Transverse colon (tissue), 4 donors: ENCODE measurements around the gene RASGRP3. TPM values are rescaled to one million over a fixed set of nuclear protein-coding genes. Genes with fewer than 3 reads are reported as not detected.

Experiments
- DNase-seq: peaks from one replicate; pipeline ENCODE4 v3.0.0-alpha.2; 2019
- H3K27ac ChIP-seq, 4 donors: fragments of 200-600 bp; sonication (generic); 2 replicates each; pipeline ENCODE4 v1.5.1; 2016 to 2018; ENCODE audit warnings: inconsistent platforms in 4 of 4
- H3K27me3 ChIP-seq: fragments of 200-600 bp; sonication (generic); 2 replicates; pipeline ENCODE4 v1.5.1; 2017; ENCODE audit warnings: inconsistent platforms
- H3K36me3 ChIP-seq, 4 donors: fragments of 200-600 bp; sonication (generic); 2 replicates each; pipeline ENCODE4 v1.5.1; 2017 to 2019; ENCODE audit warnings: inconsistent platforms in 4 of 4
- H3K4me1 ChIP-seq, 4 donors: fragments of 200-600 bp; sonication (generic); 2 replicates each; pipeline ENCODE4 v1.5.1; 2017 to 2020; ENCODE audit warnings: inconsistent platforms in 4 of 4
- H3K4me3 ChIP-seq, 4 donors: fragments of 200-600 bp; sonication (generic); 1 replicate in 1 of 4; 2 replicates in 3 of 4; pipeline versions ENCODE4 v1.5.1 to v1.6.1; 2017 to 2019; ENCODE audit warnings: inconsistent platforms in 4 of 4
- H3K9me3 ChIP-seq, 2 donors: fragments of 200-600 bp; sonication (generic); 2 replicates each; pipeline ENCODE4 v1.5.1; 2017 to 2019; ENCODE audit warnings: inconsistent platforms in 2 of 2
- EP300 ChIP-seq: sonication (generic); formaldehyde crosslinking; IDR thresholded peaks from one replicate; pipeline ENCODE4 v1.6.1; 2017; ENCODE audit warnings: antibody characterized with exemption, low read depth
- POLR2A ChIP-seq: fragments of 450-650 bp; IDR thresholded peaks from one replicate; pipeline ENCODE4 v1.6.1; 2016; ENCODE audit warnings: antibody characterized with exemption, mild to moderate bottlenecking, moderate library complexity
- POLR2AphosphoS5 ChIP-seq, 3 donors: sonication (generic); formaldehyde crosslinking; IDR thresholded peaks; one replicate each; pipeline ENCODE4 v1.6.1; 2016; ENCODE audit warnings: antibody characterized with exemption in 3 of 3
- WGBS, 2 donors: methylation state at CpG; one replicate each; pipeline ENCODE4 v1.1.5; 2018; ENCODE audit warnings: low coverage in 1 of 2; 5-methylcytosine and 5-hydroxymethylcytosine counted together
- in situ Hi-C, 4 donors: fragments of 200-750 bp; cut with MboI; loops; one replicate each; pipeline versions ENCODE4 v1.15.0 to v1.15.1; 2017; ENCODE audit warnings: low sequenced_read_pairs in 3 of 4, low pct_ligation_motif_present in 1 of 4, low pct_unique_long_range_greater_than_20kb in 1 of 4
- intact Hi-C: fragments of 100-400 bp; cut with DNase I; formaldehyde crosslinking; loops from one replicate; pipeline ENCODE4 v1.15.1; 2023; ENCODE audit warnings: low total_unique reads
- small RNA-seq, 4 donors: library from RNA; depleted of rRNA; stranded (forward); fragments of <200 nt; gene quantifications; one replicate each; pipeline ENCODE3, GENCODE V24; 2016
- total RNA-seq, 4 donors: library from RNA; depleted of rRNA; stranded (reverse); fragments of >200 nt; gene quantifications; one replicate each; pipeline ENCODE4 v1.1.0, GENCODE V29; 2016
- TF ChIP-seq, protein P1 (sequence below), 5 experiments: fragments of 200-600 bp in 3 of 5; fragments of 450-650 bp in 2 of 5; sonication (generic) in 3 of 5; IDR thresholded peaks; 1 replicate in 2 of 5; 2 replicates in 3 of 5; pipeline ENCODE4 v1.5.1; 2016 to 2017; ENCODE audit warnings: antibody characterized with exemption in 5 of 5, inconsistent platforms in 3 of 5, mild to moderate bottlenecking in 2 of 5, moderate library complexity in 1 of 5

The RASGRP3 gene
- total RNA-seq, 4 donors from 2014 or later: 3.4 to 16.5 (median 4.8) TPM; not detected in 1

DNA sequence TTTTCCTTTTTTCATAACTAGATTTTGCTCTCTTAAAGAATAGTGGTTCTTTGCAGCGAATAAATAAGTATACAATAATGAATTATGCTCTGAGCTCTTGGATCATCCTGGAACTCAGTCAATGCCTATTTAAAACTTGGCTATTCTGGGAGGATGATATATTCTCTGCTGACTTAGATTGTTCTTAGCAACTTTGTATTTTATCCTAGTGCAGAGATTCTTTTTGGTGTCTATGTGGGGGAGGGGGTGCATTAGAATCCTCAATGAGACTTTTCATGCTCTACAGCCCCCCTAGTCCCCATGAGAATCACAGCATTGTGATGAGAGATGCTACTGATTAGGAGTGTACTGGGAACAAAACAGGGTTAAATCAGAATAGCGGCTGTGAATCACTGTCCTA, 131.5 kb downstream of the RASGRP3 start:
- H3K9me3 ChIP-seq: no peaks in the 10 kb centered on the region
- DNase-seq: no peak
- H3K27ac ChIP-seq: no peak overlapping the region
- H3K4me3 ChIP-seq: no peak overlapping the region
- no peaks in the 10 kb centered on the region for H3K36me3 ChIP-seq
- no peaks in the 10 kb centered on the region for H3K27me3 ChIP-seq
- no peaks in the 10 kb centered on the region for H3K4me1 ChIP-seq
- 65 to 80% methylated on average over 2 of the region's 2 CpGs for WGBS, 2 donors
- intact Hi-C loops: no loop called here
- in situ Hi-C loops: no loop called here
- no peak for TF ChIP-seq POLR2A
- no peak for TF ChIP-seq POLR2AphosphoS5 (IDR thresholded peaks at IDR 0.05)
- no peak for TF ChIP-seq EP300
- TF ChIP-seq, protein P1, sequence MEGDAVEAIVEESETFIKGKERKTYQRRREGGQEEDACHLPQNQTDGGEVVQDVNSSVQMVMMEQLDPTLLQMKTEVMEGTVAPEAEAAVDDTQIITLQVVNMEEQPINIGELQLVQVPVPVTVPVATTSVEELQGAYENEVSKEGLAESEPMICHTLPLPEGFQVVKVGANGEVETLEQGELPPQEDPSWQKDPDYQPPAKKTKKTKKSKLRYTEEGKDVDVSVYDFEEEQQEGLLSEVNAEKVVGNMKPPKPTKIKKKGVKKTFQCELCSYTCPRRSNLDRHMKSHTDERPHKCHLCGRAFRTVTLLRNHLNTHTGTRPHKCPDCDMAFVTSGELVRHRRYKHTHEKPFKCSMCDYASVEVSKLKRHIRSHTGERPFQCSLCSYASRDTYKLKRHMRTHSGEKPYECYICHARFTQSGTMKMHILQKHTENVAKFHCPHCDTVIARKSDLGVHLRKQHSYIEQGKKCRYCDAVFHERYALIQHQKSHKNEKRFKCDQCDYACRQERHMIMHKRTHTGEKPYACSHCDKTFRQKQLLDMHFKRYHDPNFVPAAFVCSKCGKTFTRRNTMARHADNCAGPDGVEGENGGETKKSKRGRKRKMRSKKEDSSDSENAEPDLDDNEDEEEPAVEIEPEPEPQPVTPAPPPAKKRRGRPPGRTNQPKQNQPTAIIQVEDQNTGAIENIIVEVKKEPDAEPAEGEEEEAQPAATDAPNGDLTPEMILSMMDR (IDR thresholded peaks at IDR 0.05): no peak

DNA sequence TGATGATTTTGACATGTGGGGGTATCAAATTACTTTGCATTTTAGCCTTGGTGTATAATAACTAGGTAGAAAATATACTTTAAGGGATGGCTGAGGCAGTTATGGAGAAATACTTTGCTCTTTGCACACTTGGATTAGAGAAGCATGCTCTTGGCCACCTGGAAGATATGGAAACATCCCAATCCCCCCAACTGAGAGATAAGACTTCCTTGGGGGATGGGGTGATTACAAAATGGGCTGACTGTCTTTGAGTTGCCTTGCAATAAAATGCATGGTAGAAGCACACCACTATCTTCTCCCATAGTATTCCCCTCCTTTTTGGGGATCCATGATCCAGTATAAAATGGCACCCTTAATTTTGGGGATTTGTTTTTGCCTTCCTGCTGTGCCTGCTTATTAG, 137.7 kb downstream of the RASGRP3 start:
- no peaks in the 10 kb centered on the region for H3K27me3 ChIP-seq
- TF ChIP-seq EP300 (no peak), POLR2A (no peak), POLR2AphosphoS5 (IDR thresholded peaks at IDR 0.05) (no peak)
- TF ChIP-seq, protein P1 (IDR thresholded peaks at IDR 0.05): no peak
- in situ Hi-C loops: no loop called here
- H3K36me3 ChIP-seq: no peaks in the 10 kb centered on the region
- no peak overlapping the region for H3K27ac ChIP-seq
- intact Hi-C loops: no loop called here
- DNase-seq: no peak
- H3K4me1 ChIP-seq: no peaks in the 10 kb centered on the region
- no peaks in the 10 kb centered on the region for H3K9me3 ChIP-seq
- H3K4me3 ChIP-seq: no peak overlapping the region

Small RNA genes within 50 kb of the gene (small RNA-seq; reads per million reads assigned to genes)
- 0 reads per million in 4 donors for gene ATP6V0E1P3

Other genes starting within 250 kb of the RASGRP3 start
- 10 to 100 TPM; 13.1 to 30.3 (median 25.5) TPM for gene FAM98A, start 122.7 kb downstream of the RASGRP3 start, total RNA-seq